Heart right ventricle (tissue), 16 donors: ENCODE measurements around the gene MAST2. TPM values are rescaled to one million over a fixed set of nuclear protein-coding genes. Genes with fewer than 3 reads are reported as not detected.
"Not testable (repeated sequence)": the region's sequence is repeated elsewhere in the genome, so short reads cannot be mapped to it uniquely, and the experiment has no call there.

Source experiments
- ATAC-seq, 8 donors: fragments of 200-7000 bp; cut with Tn5 transposase; one replicate each; pipeline ENCODE4 v1.9.1; 2020; ENCODE audit warnings: mild to moderate bottlenecking in 8 of 8, moderate library complexity in 8 of 8, moderate number of reproducible peaks in 1 of 8
- DNase-seq, 2 donors: peaks; one replicate each; pipeline ENCODE4 v3.0.0-alpha.2; 2020
- H3K27ac ChIP-seq, 10 donors: fragments of 200-600 bp; sonication (generic) in 2 of 10; one replicate each; pipeline versions ENCODE4 v1.5.0 to v1.8.0; 2020 to 2022; ENCODE audit warnings: mild to moderate bottlenecking in 3 of 10
- H3K27me3 ChIP-seq, 7 donors: fragments of 200-600 bp; one replicate each; pipeline ENCODE4 v1.8.0; 2021 to 2022; ENCODE audit warnings: mild to moderate bottlenecking in 2 of 7
- H3K36me3 ChIP-seq, 9 donors: fragments of 200-600 bp; sonication (generic) in 1 of 9; one replicate each; pipeline versions ENCODE4 v1.5.0 to v1.8.0; 2020 to 2022; ENCODE audit warnings: mild to moderate bottlenecking in 2 of 9
- H3K4me1 ChIP-seq, 9 donors: fragments of 200-600 bp; sonication (generic) in 1 of 9; one replicate each; pipeline versions ENCODE4 v1.5.0 to v1.8.0; 2020 to 2022; ENCODE audit warnings: mild to moderate bottlenecking in 4 of 9
- H3K4me3 ChIP-seq, 10 donors: fragments of 200-600 bp; sonication (generic) in 2 of 10; one replicate each; pipeline versions ENCODE4 v1.5.0 to v1.8.0; 2020 to 2022; ENCODE audit warnings: mild to moderate bottlenecking in 7 of 10, moderate library complexity in 2 of 10
- H3K9me3 ChIP-seq, 11 donors: fragments of 200-600 bp in 10 of 11; sonication (generic) in 2 of 11; one replicate each; pipeline versions ENCODE4 v1.5.0 to v1.8.0; 2013 to 2022; ENCODE audit warnings: mild to moderate bottlenecking in 2 of 11, control low read depth in 1 of 11, moderate library complexity in 1 of 11
- CTCF ChIP-seq, 9 donors: fragments of 200-600 bp; sonication (generic) in 2 of 9; IDR thresholded peaks; one replicate each; pipeline versions ENCODE4 v1.5.0 to v1.8.0; 2021 to 2022; ENCODE audit warnings: antibody characterized with exemption in 9 of 9, mild to moderate bottlenecking in 5 of 9, moderate library complexity in 1 of 9
- WGBS, 2 donors: extraction: QIAGEN DNeasy Blood & Tissue Kit; methylation state at CpG; one replicate each; pipeline ENCODE4 v1.1.7; 2013; ENCODE audit warnings: inconsistent platforms in 1 of 2; 5-methylcytosine and 5-hydroxymethylcytosine counted together
- intact Hi-C, 10 donors: fragments of 100-400 bp; cut with DNase I; formaldehyde crosslinking; loops; one replicate each; pipeline versions ENCODE4 v1.11.1 to v1.14.2; 2022
- polyA plus RNA-seq, 2 donors: library from polyadenylated mRNA; stranded (reverse); fragments of 200-250 nt; gene quantifications; one replicate each; pipeline ENCODE4 v1.2.3, GENCODE V29; 2013
- total RNA-seq, 10 donors: library from RNA; stranded (reverse); fragmentation: NEBNext Ultra II Directional in 3 of 10; extraction: Animal tissue kit (Norgen Biotek cat#: 25700) in 3 of 10; gene quantifications; one replicate each; pipeline versions ENCODE4 v1.2.1 to v1.2.4, GENCODE V29; 2021 to 2023
- donor health status: Arrhythmogenic right ventricular cardiomyopathy.
- donor health status: ischemic (EF 13 %, LVEDD 7.1; RV severe dilation, severe dysfunction).
- donor health status: healthy with polysubstance abuse.
- donor health status: DM: no; HTN: yes; CAD: no.
- donor health status: DM: no; HTN: no; CAD: no.
- donor health status: ischemic (EF 25% LVEDD 6.9; RV normal size, moderate dysfunction).
- donor health status: ischemic (EF 25% LVEDD 5.7; RV mildly dilated, moderate dysfunction).
- donor health status: healthy.
- donor health status: DM: yes; HTN: yes; CAD: no.
- donor health status: Ischemic cardiomyopathy.
- donor health status: ischemic (EF 35%, LVEDD 5.7; RV mildly dilated, moderate dysfunction).
- donor health status: nonischemic (EF 11% LVEDD 7.7; RV severe dilation, severe dysfunction).
- donor health status: DM: yes; HTN: yes; CAD: no.
- donor health status: PGD.
- donor health status: ischemic (EF 29% LVEDD 5.4; RV normal size, mild dysfunction).
- donor health status: nonischemic (EF 23%, LVEDD 6.1; RV moderate dilation, normal function).

The MAST2 gene
- total and polyA plus RNA-seq, 12 donors = 66.4 to 129 (median 83.2) TPM

DNA sequence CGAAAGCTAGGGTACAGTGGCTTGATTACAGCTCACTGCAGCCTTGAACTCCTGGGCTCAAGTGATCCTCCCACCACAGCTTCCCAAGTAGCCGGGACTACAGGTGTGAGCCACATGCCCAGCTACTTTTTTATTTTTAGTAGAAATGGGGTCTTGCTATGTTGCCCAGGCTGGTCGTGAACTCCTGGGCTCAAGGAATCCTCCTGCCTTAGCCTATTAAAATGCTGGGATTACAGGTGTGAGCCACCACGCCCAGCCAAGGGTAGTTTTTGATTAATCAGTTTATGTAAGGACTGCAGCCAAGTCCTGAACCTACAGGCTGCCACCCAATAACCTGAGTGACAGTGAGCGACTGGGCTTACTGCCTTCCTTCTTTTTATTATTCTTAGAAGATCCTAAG, 240.7 kb downstream of the MAST2 start:
- no peak for DNase-seq
- WGBS, 2 donors = 97 to 99% methylated on average over 5 of the region's 5 CpGs
- Histone ChIP-seq H3K27ac (no peak overlapping the region), H3K9me3 (no peaks in the 10 kb centered on the region), H3K27me3 (no peaks in the 10 kb centered on the region), H3K4me3 (no peak overlapping the region), H3K4me1 (peaks cover 9 to 48% (median 36%) of the 10 kb centered on the region in 9 donors), H3K36me3 (peaks cover 0 to 72% (median 6%) of the 10 kb centered on the region in 9 donors)
- intact Hi-C loops = loop anchor here in 1 of 10 donors (5.0 kb wide), 1 partner anchor 78 kb away; no protein-coding TSS in a partner anchor
- ATAC-seq = no peak
- no peak for TF ChIP-seq CTCF (IDR thresholded peaks at IDR 0.05)

DNA sequence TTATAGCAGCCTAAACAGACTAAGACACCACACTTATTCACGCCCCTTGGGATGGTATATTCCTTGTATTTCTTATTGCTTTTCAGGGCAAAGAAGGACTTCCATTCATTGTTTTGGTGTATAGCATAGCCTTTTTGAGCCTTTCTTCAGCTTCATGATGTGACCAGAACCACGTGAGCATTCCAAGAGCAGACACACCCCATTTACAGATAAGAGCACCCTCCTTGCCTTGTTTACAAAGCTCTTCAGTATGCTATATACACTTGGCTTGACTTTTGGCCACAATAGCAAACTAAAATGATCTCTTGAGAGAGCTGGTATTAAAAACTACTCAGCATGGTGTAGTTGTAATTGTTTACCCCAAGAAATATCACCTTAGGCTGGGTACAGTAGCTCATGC, 250.3 kb downstream of the MAST2 start:
- WGBS, 2 donors = 73 to 80% methylated on average over 2 of the region's 2 CpGs
- no peak overlapping the region for H3K4me3 ChIP-seq
- no peak for DNase-seq
- intact Hi-C loops = no loop called here
- no peak for TF ChIP-seq CTCF (IDR thresholded peaks at IDR 0.05)
- ATAC-seq = no peak
- peaks cover 0 to 84% (median 10%) of the 10 kb centered on the region in 9 donors for H3K36me3 ChIP-seq
- no peak overlapping the region for H3K27ac ChIP-seq
- H3K9me3 ChIP-seq = no peaks in the 10 kb centered on the region
- H3K27me3 ChIP-seq = no peaks in the 10 kb centered on the region
- no peaks in the 10 kb centered on the region for H3K4me1 ChIP-seq

GRCh38 chr1:46056325-46056724, 252.9 kb downstream of the MAST2 start:
- no peak for TF ChIP-seq CTCF (IDR thresholded peaks at IDR 0.05)
- intact Hi-C loops = no loop called here
- no peak overlapping the region for H3K27ac ChIP-seq
- H3K4me1 ChIP-seq = no peaks in the 10 kb centered on the region
- no peak for ATAC-seq
- H3K9me3 ChIP-seq = no peaks in the 10 kb centered on the region
- no peak for DNase-seq
- WGBS, 2 donors = 97 to 99% methylated on average over 5 of the region's 5 CpGs
- H3K27me3 ChIP-seq = no peaks in the 10 kb centered on the region
- no peak overlapping the region for H3K4me3 ChIP-seq
- H3K36me3 ChIP-seq = peaks cover 0 to 95% (median 14%) of the 10 kb centered on the region in 9 donors

DNA sequence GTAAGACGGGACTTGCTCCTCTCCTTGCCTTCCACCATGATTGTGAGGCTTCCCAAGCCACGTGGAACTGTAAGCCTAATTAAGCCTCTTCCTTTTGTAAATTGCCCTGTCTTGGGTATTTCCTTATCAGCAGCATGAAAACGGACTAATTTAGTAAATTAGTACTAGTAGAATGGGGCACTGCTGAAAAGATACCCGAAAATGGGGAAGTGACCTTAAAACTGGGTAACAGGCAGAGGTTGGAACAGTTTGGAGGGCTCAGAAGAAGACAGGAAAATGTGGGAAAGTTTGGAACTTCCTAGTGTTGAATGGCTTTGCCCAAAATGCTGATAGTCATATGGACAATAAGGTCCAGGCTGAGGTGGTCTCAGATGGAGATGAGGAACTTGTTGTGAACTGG, 253.8 kb downstream of the MAST2 start:
- H3K27me3 ChIP-seq, H3K4me3 ChIP-seq, DNase-seq, H3K9me3 ChIP-seq, H3K4me1 ChIP-seq, H3K27ac ChIP-seq, ATAC-seq, intact Hi-C loops: not testable (repeated sequence)
- WGBS, 2 donors = 89 to 94% methylated on average over 4 of the region's 4 CpGs
- H3K36me3 ChIP-seq = peaks cover 0 to 97% (median 20%) of the 10 kb centered on the region in 9 donors

DNA sequence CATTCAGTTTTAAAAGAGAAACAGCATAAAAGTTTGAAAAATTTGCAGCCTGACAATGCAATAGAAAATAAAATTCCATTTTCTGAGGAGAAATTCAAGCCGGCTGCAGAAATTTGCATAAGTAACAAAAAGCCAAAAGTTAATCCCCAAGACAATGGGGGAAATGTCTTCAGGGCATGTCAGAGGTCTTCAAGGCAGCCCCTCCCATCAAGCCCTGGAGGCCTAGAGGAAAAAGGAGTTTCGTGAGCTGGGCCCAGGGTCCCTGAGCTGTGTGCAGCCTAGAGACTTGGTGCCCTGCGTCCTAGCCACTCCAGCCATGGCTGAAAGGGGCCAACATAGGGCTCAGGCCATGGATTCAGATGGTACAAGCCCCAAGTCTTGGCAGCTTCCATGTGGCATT, 254.4 kb downstream of the MAST2 start:
- Histone ChIP-seq H3K9me3 (no peaks in the 10 kb centered on the region), H3K4me3 (no peak overlapping the region), H3K36me3 (peaks cover 0 to 97% (median 20%) of the 10 kb centered on the region in 9 donors), H3K27ac (no peak overlapping the region), H3K4me1 (peaks cover 0 to 10% (median 0%) of the 10 kb centered on the region in 9 donors), H3K27me3 (no peaks in the 10 kb centered on the region)
- intact Hi-C loops = no loop called here
- ATAC-seq (peak in 1 of 8 donors; percentile 32), DNase-seq (no peak)
- WGBS, 2 donors = 93 to 96% methylated on average over 3 of the region's 3 CpGs
- TF ChIP-seq CTCF (IDR thresholded peaks at IDR 0.05) = no peak
